Measurements from ENCODE around the gene GRM6. TPM values are rescaled to one million over a fixed set of nuclear protein-coding genes. Genes with fewer than 3 reads are reported as not detected.

GRM6 gene
- total and polyA plus RNA-seq, 9 of the 15 experiments (the other 6 are each of a cell fraction or from before 2014, with no cell fraction given), result not detected

DNA sequence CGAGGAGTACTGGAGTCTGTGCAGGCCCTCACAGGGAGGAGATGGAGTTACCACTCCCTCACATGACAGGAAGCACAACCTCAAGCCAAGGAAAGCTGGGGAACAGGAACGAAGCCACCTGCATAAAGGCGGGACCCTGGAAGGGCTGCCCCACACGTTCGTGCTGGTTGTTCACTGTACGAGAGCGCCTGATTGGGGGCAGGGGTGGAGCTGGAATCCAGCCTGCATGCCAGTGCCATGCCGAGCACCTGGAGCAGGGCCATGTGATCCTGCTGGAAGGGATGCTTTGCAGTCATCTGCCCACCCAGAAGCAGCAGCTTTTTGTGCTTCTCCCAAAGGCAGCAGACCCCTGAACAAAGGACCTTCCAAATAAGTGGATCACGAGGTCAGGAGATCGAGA, 11.4 kb downstream of the GRM6 start:
- H3K9ac ChIP-seq (ENCODE audit: insufficient read depth in 1 of 2, low read depth in 2 of 2, low read length in 2 of 2), result no peak overlapping the region
- ATAC-seq, result no peak
- POLR2A ChIA-PET, result interaction anchor here (0.8 kb wide), 1 partner anchor 13 kb away, joined by 5 read pairs; no protein-coding TSS in a partner anchor
- H3K79me2 ChIP-seq (ENCODE audit: control insufficient read depth, insufficient read depth, low read length), result no peaks in the 10 kb centered on the region
- peaks cover 0 to 42% of the 10 kb centered on the region in 2 experiments; a peak in 2 of 5 replicates for H3K27me3 ChIP-seq (ENCODE audit: control insufficient read depth in 2 of 2, insufficient read depth in 2 of 2, low read length in 2 of 2)
- no peak overlapping the region for H2AFZ ChIP-seq (ENCODE audit: low read depth, low read length)
- CTCF ChIA-PET (ENCODE audit: low intra/inter-chr PET ratio), result no interaction called here
- no peak for FAIRE-seq
- no peak overlapping the region for H3K27ac ChIP-seq (ENCODE audit: extremely low read depth, low read depth, low read length)
- WGBS (ENCODE audit: insufficient coverage, low coverage, missing lambda C conversion rate), result 0% methylated on average over 10 of the region's 10 CpGs
- no TSS peak for BruUV-seq (replicated peaks)
- no peaks in the 10 kb centered on the region; a peak in 1 of 5 replicates for H3K4me1 ChIP-seq (replicated peaks in 1 of 2; ENCODE audit: control insufficient read depth in 2 of 2, insufficient read depth in 2 of 2, low read length in 2 of 2)
- no peak overlapping the region for H3K4me3 ChIP-seq
- in situ Hi-C loops (cut with MboI) (no loop called here), intact Hi-C loops (cut with micrococcal nuclease) (no loop called here)
- no peaks in the 10 kb centered on the region for H3K9me1 ChIP-seq (ENCODE audit: control insufficient read depth, insufficient read depth, low read length)
- H3K9me3 ChIP-seq (replicated peaks; ENCODE audit: control insufficient read depth, insufficient read depth, low read depth, low read length), result no peaks in the 10 kb centered on the region
- H4K20me1 ChIP-seq (replicated peaks; ENCODE audit: control insufficient read depth, insufficient read depth, low read length), result no peaks in the 10 kb centered on the region
- DNase-seq (ENCODE audit: extremely low read depth in 1 of 4, low spot score in 3 of 4), result no peak
- TF ChIP-seq CHD1 (IDR thresholded peaks at IDR 0.05; ENCODE audit: low read length), result no peak
- no peak for TF ChIP-seq ZNF398 (CRISPR knock-in tag; IDR thresholded peaks at IDR 0.05)
- no peak for TF ChIP-seq MTA3 (IDR thresholded peaks at IDR 0.05; ENCODE audit: borderline replicate concordance)
- TF ChIP-seq PATZ1 (CRISPR knock-in tag; IDR thresholded peaks at IDR 0.05; ENCODE audit: borderline replicate concordance), result no peak
- no peak for TF ChIP-seq SIX5 (IDR thresholded peaks at IDR 0.05; ENCODE audit: borderline replicate concordance in 1 of 2, insufficient read depth in 1 of 2, low read depth in 1 of 2, low read length in 2 of 2)
- no peak for TF ChIP-seq BRD4 (IDR thresholded peaks at IDR 0.05)
- no peak for TF ChIP-seq HMG20A (CRISPR knock-in tag; conservative IDR thresholded peaks at IDR 0.05)
- no peak for TF ChIP-seq ZNF41 (CRISPR knock-in tag; conservative IDR thresholded peaks at IDR 0.05)
- no peak for TF ChIP-seq GABPA (tag; conservative IDR thresholded peaks at IDR 0.05; ENCODE audit: low read depth)
- TF ChIP-seq CREB5 (CRISPR knock-in tag; IDR thresholded peaks at IDR 0.05), result no peak
- H3K36me3 ChIP-seq (ENCODE audit: control insufficient read depth, insufficient read depth, low read length), result no peaks in the 10 kb centered on the region
- no peak overlapping the region for H3K4me2 ChIP-seq (ENCODE audit: insufficient read depth, low read length)

Measured in K562 (cell line).